Smooth muscle cell (in vitro differentiated cells): ENCODE data around the gene ADARB1. TPM values are rescaled to one million over a fixed set of nuclear protein-coding genes. Genes with fewer than 3 reads are reported as not detected.

ENCODE experiments used
- DNase-seq: peaks from one replicate; lab custom pipeline; 2025; ENCODE audit not compliant: unreplicated experiment; lab: John Stamatoyannopoulos, UW
- H2AFZ ChIP-seq: fragments of 200-600 bp; sonication (generic); 2 replicates; pipeline ENCODE4 v1.6.0; 2016; ENCODE audit warnings: antibody characterized with exemption, low read depth, mild to moderate bottlenecking
- H3F3A ChIP-seq: fragments of 200-600 bp; sonication (generic); 2 replicates; pipeline ENCODE4 v1.6.0; 2017; ENCODE audit warnings: antibody characterized with exemption, low read depth
- H3K27ac ChIP-seq: fragments of 200-600 bp; sonication (generic); 2 replicates; pipeline ENCODE4 v1.5.1; 2016; ENCODE audit warnings: low read depth, mild to moderate bottlenecking
- H3K27me3 ChIP-seq: fragments of 200-600 bp; sonication (generic); 2 replicates; pipeline ENCODE4 v1.6.1; 2016; ENCODE audit warnings: low read depth, mild to moderate bottlenecking
- H3K36me3 ChIP-seq: fragments of 200-600 bp; sonication (generic); 2 replicates; pipeline ENCODE4 v1.5.1; 2016; ENCODE audit warnings: low read depth
- H3K4me1 ChIP-seq: fragments of 200-600 bp; sonication (generic); 2 replicates; pipeline ENCODE4 v1.5.1; 2016; ENCODE audit warnings: low read depth
- H3K4me2 ChIP-seq: fragments of 200-600 bp; sonication (generic); 2 replicates; pipeline ENCODE4 v1.6.0; 2016; ENCODE audit warnings: mild to moderate bottlenecking
- H3K4me3 ChIP-seq: fragments of 200-600 bp; sonication (generic); 2 replicates; pipeline ENCODE4 v1.5.1; 2016; ENCODE audit warnings: mild to moderate bottlenecking
- H3K79me2 ChIP-seq: fragments of 200-600 bp; sonication (generic); 2 replicates; pipeline ENCODE4 v1.6.0; 2016; ENCODE audit warnings: low read depth, mild to moderate bottlenecking
- H3K9ac ChIP-seq: fragments of 200-600 bp; sonication (generic); 2 replicates; pipeline ENCODE4 v1.6.0; 2016; ENCODE audit warnings: low read depth
- H3K9me3 ChIP-seq: fragments of 200-600 bp; sonication (generic); replicated peaks from 2 replicates; pipeline ENCODE4 v1.5.1; 2016; ENCODE audit warnings: low read depth
- H4K20me1 ChIP-seq: fragments of 200-600 bp; sonication (generic); 2 replicates; pipeline ENCODE4 v1.6.0; 2016; ENCODE audit warnings: low read depth
- WGBS: methylation state at CpG from one replicate; pipeline ENCODE4 v1.1.7; 2016; ENCODE audit warnings: low lambda C conversion rate; 5-methylcytosine and 5-hydroxymethylcytosine counted together
- polyA plus RNA-seq: library from polyadenylated mRNA; unstranded; fragments of >200 nt; fragmentation: Nextera tagmentation; extraction: Ambion mirVana; gene quantifications from 2 replicates; pipeline ENCODE4 v1.2.1, GENCODE V29; 2016
- total RNA-seq: library from RNA; depleted of rRNA; stranded (reverse); fragments of >200 nt; gene quantifications from 2 replicates; pipeline ENCODE4 v1.2.3, GENCODE V29; 2014
- TF ChIP-seq, protein P1 (sequence below): fragments of 200-600 bp; sonication (generic); IDR thresholded peaks from 2 replicates; pipeline ENCODE4 v1.5.1; 2017; ENCODE audit warnings: borderline replicate concordance, mild to moderate bottlenecking, antibody characterized with exemption; ENCODE audit not compliant: insufficient read depth, poor library complexity, severe bottlenecking

Gene ADARB1
- total and polyA plus RNA-seq, 2 experiments from 2014 or later: 25.6 to 28.9 TPM

DNA sequence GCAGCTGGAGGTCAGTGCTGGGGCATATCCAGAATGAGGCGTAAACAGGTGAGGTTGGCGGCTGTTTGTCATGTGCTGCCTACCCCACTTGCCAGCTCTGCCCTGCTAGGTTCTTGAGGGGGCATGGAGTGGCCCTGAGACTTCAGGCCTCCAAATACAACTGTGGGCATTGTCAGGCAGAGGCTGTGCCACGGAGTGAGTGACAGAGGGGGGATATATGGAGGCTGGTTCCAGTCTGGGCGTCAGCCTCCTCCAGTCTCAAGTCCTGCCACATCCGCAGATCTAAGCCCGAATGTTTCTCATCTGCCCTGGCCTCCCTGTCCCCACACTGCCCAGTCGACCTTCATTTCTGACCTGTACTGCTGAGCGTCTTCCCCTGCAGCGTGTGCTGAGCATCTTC lies 128.0 kb downstream of the ADARB1 start:
- Histone ChIP-seq H3K9me3 (no peaks in the 10 kb centered on the region), H3K4me3 (no peak overlapping the region), H3K9ac (no peak overlapping the region), H3K27ac (no peak overlapping the region), H3K27me3 (no peaks in the 10 kb centered on the region), H3K4me2 (no peak overlapping the region), H3K36me3 (no peaks in the 10 kb centered on the region), H3F3A (no peaks in the 10 kb centered on the region), H4K20me1 (no peaks in the 10 kb centered on the region), H3K4me1 (no peaks in the 10 kb centered on the region), H2AFZ (no peak overlapping the region), H3K79me2 (no peaks in the 10 kb centered on the region)
- no peak for DNase-seq
- WGBS: 93% methylated on average over 9 of the region's 9 CpGs
- TF ChIP-seq, protein P1, sequence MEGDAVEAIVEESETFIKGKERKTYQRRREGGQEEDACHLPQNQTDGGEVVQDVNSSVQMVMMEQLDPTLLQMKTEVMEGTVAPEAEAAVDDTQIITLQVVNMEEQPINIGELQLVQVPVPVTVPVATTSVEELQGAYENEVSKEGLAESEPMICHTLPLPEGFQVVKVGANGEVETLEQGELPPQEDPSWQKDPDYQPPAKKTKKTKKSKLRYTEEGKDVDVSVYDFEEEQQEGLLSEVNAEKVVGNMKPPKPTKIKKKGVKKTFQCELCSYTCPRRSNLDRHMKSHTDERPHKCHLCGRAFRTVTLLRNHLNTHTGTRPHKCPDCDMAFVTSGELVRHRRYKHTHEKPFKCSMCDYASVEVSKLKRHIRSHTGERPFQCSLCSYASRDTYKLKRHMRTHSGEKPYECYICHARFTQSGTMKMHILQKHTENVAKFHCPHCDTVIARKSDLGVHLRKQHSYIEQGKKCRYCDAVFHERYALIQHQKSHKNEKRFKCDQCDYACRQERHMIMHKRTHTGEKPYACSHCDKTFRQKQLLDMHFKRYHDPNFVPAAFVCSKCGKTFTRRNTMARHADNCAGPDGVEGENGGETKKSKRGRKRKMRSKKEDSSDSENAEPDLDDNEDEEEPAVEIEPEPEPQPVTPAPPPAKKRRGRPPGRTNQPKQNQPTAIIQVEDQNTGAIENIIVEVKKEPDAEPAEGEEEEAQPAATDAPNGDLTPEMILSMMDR: no peak

DNA sequence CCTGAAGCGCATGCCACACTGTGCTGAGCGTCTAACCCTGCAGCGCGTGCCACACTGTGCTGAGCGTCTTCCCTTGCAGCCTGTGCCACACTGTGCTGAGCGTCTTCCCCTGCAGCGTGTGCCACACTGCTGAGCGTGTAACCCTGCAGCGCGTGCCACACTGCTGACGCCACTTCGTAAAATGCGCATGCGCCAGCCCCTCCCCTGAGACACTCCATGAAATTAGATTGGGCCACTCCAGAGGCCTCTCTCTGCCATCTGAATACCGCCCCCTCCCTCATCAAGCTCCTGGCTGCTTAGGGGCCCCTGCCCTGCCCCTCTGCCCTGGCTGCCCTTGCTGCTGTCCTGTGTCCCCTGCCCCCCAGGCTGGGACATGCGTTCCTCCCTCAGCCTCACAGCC lies 128.5 kb downstream of the ADARB1 start:
- H3K9me3 ChIP-seq: no peaks in the 10 kb centered on the region
- no peak for DNase-seq
- no peak overlapping the region for H3K4me2 ChIP-seq
- no peak overlapping the region for H3K9ac ChIP-seq
- no peaks in the 10 kb centered on the region for H3K4me1 ChIP-seq
- H3K36me3 ChIP-seq: no peaks in the 10 kb centered on the region
- 92% methylated on average over 16 of the region's 16 CpGs for WGBS
- H3K4me3 ChIP-seq: no peak overlapping the region
- H4K20me1 ChIP-seq: no peaks in the 10 kb centered on the region
- TF ChIP-seq, protein P1: no peak
- H2AFZ ChIP-seq: no peak overlapping the region
- no peaks in the 10 kb centered on the region for H3K79me2 ChIP-seq
- no peaks in the 10 kb centered on the region for H3F3A ChIP-seq
- H3K27me3 ChIP-seq: no peaks in the 10 kb centered on the region
- H3K27ac ChIP-seq: no peak overlapping the region

DNA sequence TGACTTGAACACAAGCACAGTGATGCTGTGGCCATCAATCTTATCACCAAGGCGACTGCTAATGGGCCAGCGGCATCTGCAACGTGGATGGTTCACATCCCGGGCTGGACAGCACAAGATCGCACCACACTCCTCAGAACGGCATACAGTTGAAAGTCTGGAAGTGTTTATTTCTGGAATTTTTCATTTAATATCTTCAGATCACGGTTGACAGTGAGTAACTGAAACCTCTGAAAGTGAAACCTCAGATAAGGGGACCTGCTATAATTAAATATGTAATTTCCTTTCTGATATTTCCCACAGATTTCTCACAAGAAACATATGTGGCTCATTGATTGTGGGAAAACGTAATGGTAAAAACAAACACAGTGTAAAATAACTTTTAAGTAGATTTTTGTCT lies 129.6 kb downstream of the ADARB1 start:
- Histone ChIP-seq H3K79me2 (no peaks in the 10 kb centered on the region), H3F3A (no peaks in the 10 kb centered on the region), H3K4me2 (no peak overlapping the region), H3K4me3 (no peak overlapping the region), H3K36me3 (no peaks in the 10 kb centered on the region), H3K4me1 (no peaks in the 10 kb centered on the region), H3K9ac (no peak overlapping the region), H3K27ac (no peak overlapping the region), H3K27me3 (no peaks in the 10 kb centered on the region), H4K20me1 (no peaks in the 10 kb centered on the region), H2AFZ (no peak overlapping the region), H3K9me3 (no peaks in the 10 kb centered on the region)
- TF ChIP-seq, protein P1: no peak
- no peak for DNase-seq
- 95% methylated on average over 8 of the region's 8 CpGs for WGBS

DNA sequence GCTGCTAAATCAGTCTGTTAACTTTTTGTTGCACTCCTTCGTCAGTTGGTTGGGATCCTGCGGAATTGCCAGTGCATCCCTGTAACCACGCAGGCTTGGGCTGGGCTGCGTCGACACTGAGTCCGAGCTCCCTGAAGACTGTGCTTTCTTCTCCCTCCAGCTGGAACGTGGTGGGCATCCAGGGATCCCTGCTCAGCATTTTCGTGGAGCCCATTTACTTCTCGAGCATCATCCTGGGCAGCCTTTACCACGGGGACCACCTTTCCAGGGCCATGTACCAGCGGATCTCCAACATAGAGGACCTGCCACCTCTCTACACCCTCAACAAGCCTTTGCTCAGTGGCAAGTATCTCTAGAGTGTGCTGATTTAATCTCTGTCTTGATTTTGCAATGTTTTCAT lies 130.0 kb downstream of the ADARB1 start:
- TF ChIP-seq, protein P1: no peak
- 81% methylated on average over 11 of the region's 11 CpGs for WGBS
- H3K79me2 ChIP-seq: no peaks in the 10 kb centered on the region
- no peaks in the 10 kb centered on the region for H3K4me1 ChIP-seq
- no peak overlapping the region for H2AFZ ChIP-seq
- H3K27ac ChIP-seq: no peak overlapping the region
- no peaks in the 10 kb centered on the region for H3K9me3 ChIP-seq
- no peak overlapping the region for H3K4me2 ChIP-seq
- H3K9ac ChIP-seq: no peak overlapping the region
- no peak overlapping the region for H3K4me3 ChIP-seq
- no peaks in the 10 kb centered on the region for H3K36me3 ChIP-seq
- no peaks in the 10 kb centered on the region for H3F3A ChIP-seq
- DNase-seq: no peak
- H4K20me1 ChIP-seq: no peaks in the 10 kb centered on the region
- H3K27me3 ChIP-seq: no peaks in the 10 kb centered on the region
